ENCODE data around the gene CACUL1. TPM values are rescaled to one million over a fixed set of nuclear protein-coding genes. Genes with fewer than 3 reads are reported as not detected.
"Not testable (repeated sequence)": the region's sequence is repeated elsewhere in the genome, so short reads cannot be mapped to it uniquely, and the experiment has no call there.

The CACUL1 gene
- total RNA-seq, 6 experiments from 2014 or later = 31.5 to 34.0 (median 32.7) TPM

GRCh38 chr10:118783776-118784545, 29.2 kb upstream of the CACUL1 start:
- Mint-ChIP-seq H3K27me3 (ENCODE audit: insufficient read depth) (peaks cover 19% of the 10 kb centered on the region), H3K4me3 (no peak overlapping the region), H3K4me1 (ENCODE audit: low read depth) (no peaks in the 10 kb centered on the region), H3K36me3 (ENCODE audit: low read depth) (no peaks in the 10 kb centered on the region), H3K9me3 (no peaks in the 10 kb centered on the region), H3K27ac (no peak overlapping the region)
- no peak for DNase-seq
- TF ChIP-seq CTCF (IDR thresholded peaks at IDR 0.05) = no peak

- H3K36me3 Mint-ChIP-seq (ENCODE audit: low read depth); H3K9me3 Mint-ChIP-seq; H3K27ac Mint-ChIP-seq; H3K4me3 Mint-ChIP-seq; H3K4me1 Mint-ChIP-seq (ENCODE audit: low read depth); DNase-seq: not testable (repeated sequence)
- H3K27me3 Mint-ChIP-seq (ENCODE audit: insufficient read depth) = peaks cover 21% of the 10 kb centered on the region
Observed at GRCh38 chr10:118782916-118783465, 28.2 kb upstream of the CACUL1 start.

- no peak for DNase-seq
Observed at GRCh38 chr10:118781541-118781940, 26.8 kb upstream of the CACUL1 start.

GRCh38 chr10:118778727-118779126, 24.0 kb upstream of the CACUL1 start:
- H3K27me3 Mint-ChIP-seq (ENCODE audit: insufficient read depth) = peaks cover 24% of the 10 kb centered on the region
- TF ChIP-seq CTCF (IDR thresholded peaks at IDR 0.05) = no peak
- H3K9me3 Mint-ChIP-seq = no peaks in the 10 kb centered on the region
- H3K4me3 Mint-ChIP-seq = no peak overlapping the region
- no peak for DNase-seq
- H3K36me3 Mint-ChIP-seq (ENCODE audit: low read depth) = no peaks in the 10 kb centered on the region
- H3K27ac Mint-ChIP-seq = no peak overlapping the region
- H3K4me1 Mint-ChIP-seq (ENCODE audit: low read depth) = no peaks in the 10 kb centered on the region

More at GRCh38 chr10:118781541-118781940, 26.8 kb upstream of the CACUL1 start:
- no peaks in the 10 kb centered on the region for H3K9me3 Mint-ChIP-seq
- peaks cover 24% of the 10 kb centered on the region for H3K27me3 Mint-ChIP-seq (ENCODE audit: insufficient read depth)
- no peak for TF ChIP-seq CTCF (IDR thresholded peaks at IDR 0.05)
- H3K36me3 Mint-ChIP-seq (ENCODE audit: low read depth) = no peaks in the 10 kb centered on the region
- no peaks in the 10 kb centered on the region for H3K4me1 Mint-ChIP-seq (ENCODE audit: low read depth)
- no peak overlapping the region for H3K4me3 Mint-ChIP-seq
- H3K27ac Mint-ChIP-seq = no peak overlapping the region

- DNase-seq = no peak
- no peak for TF ChIP-seq CTCF (IDR thresholded peaks at IDR 0.05)
- Mint-ChIP-seq H3K27me3 (ENCODE audit: insufficient read depth) (peaks cover 23% of the 10 kb centered on the region), H3K36me3 (ENCODE audit: low read depth) (no peaks in the 10 kb centered on the region), H3K9me3 (no peaks in the 10 kb centered on the region), H3K27ac (no peak overlapping the region), H3K4me1 (ENCODE audit: low read depth) (no peaks in the 10 kb centered on the region), H3K4me3 (no peak overlapping the region)
Observed at GRCh38 chr10:118776960-118777359, 22.2 kb upstream of the CACUL1 start.

GRCh38 chr10:118776033-118776432, 21.3 kb upstream of the CACUL1 start:
- Mint-ChIP-seq H3K9me3 (no peaks in the 10 kb centered on the region), H3K36me3 (ENCODE audit: low read depth) (no peaks in the 10 kb centered on the region), H3K27me3 (ENCODE audit: insufficient read depth) (peaks cover 20% of the 10 kb centered on the region), H3K4me3 (no peak overlapping the region), H3K4me1 (ENCODE audit: low read depth) (no peaks in the 10 kb centered on the region), H3K27ac (no peak overlapping the region)
- DNase-seq = no peak
- no peak for TF ChIP-seq CTCF (IDR thresholded peaks at IDR 0.05)

Measured in HFFc6 (cell line).